Activated CD4-positive, alpha-beta T cell treated with anti-CD3 and anti-CD28 coated beads, Interleukin-2, amount 50 U/mL, for 1 hour (primary cell): ENCODE measurements around the gene KDELR3.

Experiments
- DNase-seq: peaks from one replicate; pipeline ENCODE4 v3.0.0-alpha.2; 2020

KDELR3 gene

DNA sequence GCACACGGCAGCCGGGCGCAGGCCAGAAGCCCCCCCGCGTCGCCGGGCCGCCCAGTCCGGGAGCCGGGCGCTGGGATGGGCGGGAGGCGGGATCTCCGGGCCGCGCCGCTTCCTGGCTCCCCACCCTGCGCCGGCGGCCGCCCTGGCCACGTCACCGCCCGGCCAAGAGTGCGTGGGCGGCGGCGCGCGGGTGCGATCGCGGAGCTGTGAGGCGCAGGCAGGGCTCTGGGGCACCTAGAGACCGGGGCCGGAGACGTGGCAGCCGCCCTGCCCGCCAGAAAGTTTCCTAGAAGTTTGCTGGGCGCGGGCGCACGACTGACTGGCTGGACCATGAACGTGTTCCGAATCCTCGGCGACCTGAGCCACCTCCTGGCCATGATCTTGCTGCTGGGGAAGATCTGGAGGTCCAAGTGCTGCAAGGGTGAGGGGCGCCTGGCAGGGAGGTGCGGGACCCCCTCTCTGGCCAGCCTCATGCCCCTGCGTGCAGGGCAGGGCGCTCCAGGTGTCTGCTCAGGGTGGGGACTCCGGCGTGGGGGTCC, at the start of gene KDELR3:
KDELR3 (plus strand) TSS at position 193 of the 539 bp plus-strand sequence; CDS start at position 331, 138 bp downstream.
- peak; percentile 26 for DNase-seq

DNA sequence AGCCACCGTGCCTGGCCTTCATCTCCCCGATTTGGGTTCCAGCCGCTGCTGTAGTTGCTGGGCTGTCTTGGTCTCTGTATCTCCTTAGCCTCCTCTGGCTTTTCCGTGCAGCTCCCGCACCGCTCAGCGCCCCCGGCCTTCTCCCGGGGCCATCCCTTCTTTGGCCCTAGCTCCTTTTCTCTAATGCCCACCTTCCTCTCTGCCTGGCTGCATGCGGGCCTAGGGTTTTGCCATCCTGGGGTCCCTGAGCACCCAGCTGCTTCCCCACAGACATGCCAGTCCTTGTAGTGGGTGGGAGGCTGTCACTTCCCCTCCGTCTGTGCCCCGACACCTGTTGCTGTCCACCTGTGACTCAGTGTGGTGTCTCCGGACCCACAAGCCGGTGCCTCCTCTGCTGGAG, 49.3 kb upstream of the KDELR3 start:
- no peak for DNase-seq

DNA sequence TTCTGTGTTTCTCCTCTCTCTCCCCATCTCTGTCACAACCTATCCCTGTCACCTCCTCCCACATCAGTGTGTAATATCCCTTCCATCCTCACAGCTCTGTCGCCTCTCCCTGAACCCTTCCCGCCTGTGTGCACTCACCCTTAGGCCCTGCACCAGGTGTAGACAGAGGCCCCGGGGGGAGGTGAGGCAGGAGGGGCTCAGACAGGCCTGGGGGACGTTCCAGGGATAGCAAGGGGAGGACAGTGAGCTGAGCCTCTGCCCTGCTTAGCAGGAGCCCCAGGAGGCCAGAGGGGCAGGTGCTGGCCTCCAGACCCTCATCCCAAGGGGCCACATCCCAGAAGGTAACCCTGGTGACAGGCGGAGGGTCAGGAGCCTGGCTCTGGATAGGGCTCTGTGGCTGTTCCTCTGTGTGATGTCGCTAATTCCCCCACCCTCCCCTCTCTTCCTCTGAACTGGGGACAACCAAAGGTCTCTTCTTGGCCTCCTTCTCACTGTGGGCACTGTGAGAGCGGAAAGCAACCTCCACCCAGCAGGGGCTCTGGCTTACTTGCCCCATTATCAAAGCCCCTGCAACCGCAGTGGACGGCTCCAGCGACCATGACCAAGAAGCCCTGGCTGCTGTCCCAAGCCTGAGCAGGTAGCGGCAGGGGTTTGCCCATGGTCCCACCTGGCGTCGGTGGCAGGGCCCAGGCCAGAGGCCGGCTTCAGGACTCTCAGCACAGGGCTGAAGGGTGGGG, 48.6 kb upstream of the KDELR3 start:
- no peak for DNase-seq

DNA sequence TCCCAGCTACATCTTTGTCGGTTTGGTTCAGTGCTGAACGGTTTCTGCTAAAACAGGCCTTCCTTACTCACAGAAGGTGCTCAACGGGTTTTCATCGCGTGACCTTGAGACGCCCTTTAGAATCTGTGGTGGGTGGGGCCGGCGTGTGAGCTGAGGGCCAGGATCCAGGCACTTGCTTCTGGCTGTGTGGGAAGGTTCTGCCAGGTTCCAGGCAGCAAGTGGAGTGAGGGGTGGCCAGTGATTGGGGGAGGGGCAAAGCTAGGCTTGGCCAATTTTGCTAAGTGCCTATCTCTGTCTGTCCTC, 48.1 kb upstream of the KDELR3 start:
- DNase-seq, result no peak

DNA sequence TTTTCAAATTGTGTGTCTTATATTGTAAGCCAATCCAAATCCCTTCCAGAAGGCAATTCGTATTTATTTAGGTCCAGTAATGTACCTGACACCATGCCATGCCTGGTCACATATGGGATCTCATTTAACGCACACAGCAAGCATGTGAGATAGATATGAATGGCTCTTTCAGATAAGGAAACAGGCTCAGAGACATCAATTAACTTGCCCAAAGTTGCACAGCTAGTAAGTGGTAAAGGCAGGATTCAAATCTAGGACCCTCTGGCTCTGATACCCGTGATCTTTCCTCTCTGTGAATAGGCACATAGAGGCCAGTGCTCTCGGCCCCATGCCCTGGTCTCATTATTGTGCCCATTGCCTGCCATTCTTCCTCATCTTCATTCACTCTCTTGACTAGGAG, 47.2 kb upstream of the KDELR3 start:
- DNase-seq, result no peak

DNA sequence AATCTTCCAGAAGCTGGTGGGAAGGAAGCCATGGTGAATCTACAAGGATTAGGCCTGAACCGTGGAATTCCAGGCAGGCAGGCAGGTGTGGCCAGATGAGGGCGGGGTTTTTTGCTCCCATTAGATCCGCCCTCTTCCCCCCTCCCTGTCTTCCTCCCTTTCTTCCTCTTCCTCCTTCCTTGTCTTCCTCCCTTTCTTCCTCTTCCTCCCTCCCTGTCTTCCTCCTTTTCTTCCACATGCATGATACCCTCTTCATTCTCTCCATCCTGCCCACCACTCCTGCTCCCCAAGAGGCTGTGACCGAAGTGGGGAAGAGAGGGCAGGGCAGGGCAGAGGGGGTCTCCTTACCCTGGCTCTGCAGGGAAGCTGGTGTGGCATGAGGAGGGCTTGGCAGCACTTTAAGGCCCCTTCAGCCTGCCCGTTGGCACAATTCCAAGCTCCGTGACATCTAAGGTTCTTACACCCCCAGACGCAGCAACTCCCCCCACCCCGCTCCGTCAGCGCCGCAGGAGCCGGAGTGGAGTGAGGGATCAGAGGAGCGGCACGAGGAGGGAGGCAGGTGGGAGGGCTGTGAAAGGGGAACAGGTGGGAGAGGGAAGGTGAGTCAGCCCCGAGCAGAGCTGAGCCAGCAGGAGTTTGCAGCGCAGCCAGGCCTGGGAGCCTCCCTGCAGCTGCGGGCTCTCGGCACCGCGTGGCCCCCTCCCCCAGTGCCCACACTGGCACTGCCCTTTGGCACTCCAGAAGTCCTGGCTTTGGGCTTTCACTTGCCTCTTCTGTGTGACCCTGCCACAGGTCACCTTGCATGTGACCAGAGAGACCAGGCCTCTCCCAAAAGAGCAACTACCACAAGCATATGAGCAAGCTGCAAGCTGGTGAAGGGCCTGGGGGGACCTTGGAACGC, 45.0 kb upstream of the KDELR3 start:
- DNase-seq, result no peak

DNA sequence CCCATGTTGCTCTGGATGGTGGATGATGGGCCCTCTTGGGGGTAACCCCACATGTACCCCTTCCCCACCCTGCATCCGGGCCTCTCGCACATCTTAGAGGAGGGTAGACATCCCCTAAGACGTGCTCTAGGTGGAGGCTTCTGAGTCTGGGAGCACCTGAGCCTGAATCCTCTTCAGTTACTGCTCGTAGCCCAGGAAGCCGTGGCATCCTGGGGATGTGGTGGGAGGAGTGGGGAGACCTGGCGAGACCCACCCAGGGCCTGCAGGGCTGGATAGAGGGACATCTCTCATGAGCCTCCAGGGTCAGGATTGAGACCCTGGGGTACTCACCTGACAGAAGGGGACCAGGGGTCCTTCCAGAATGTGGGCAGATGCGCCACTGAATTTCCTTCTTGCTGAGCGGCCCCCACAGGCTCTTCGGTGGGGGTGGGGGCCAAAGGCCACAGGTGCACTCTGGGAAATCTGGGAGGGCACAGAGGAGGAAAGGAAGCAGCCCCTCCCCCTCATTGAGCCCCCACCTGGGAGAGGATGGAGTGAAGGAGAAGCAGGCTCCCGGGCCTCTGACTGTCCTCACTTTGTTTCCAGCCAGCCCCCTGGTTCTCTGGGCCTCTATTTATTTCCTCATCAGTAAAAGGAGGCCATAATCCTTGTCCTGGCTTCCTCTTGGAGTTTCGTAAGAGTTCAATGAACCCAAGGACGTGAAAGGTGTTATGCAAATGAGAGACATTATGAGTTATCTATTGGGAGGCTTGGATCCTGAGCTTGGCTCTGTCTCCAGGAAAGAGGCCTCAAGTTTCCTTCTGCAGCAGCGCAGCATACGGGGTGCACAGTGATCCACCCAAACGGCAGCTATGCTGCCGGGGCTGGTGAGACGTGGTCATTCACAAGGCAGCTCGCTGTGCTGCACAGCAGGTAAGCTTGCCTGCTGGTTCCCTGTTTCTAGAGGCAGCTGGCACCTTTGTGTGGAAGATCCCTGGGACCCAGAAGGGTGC, 44.1 kb upstream of the KDELR3 start:
- DNase-seq, result no peak

DNA sequence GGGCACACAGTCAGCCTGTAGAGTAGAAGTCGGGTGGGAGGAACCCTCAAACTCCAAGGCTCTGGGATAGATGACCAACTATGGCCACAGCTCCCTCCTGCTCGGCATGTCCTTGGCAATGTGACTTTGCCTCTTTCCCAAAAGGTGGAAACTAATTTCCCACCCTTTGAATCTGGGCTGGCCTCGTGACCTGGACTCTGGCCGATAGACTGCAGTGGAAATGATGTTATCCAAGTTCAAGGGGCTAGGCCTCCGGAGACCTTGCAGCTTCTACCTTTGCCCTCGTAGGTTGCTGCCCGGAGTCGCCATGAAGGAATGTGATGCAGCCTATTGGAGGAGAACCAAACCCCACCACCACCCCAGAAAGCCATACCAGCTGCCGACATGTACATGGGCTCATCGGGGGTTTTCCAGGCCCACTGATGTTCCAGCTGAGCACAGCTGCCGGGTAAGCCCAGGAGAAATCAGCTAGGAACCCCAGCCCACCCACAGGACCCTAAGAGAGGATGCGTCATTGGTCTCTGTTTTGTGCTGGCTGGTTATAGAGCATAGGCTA, 43.3 kb upstream of the KDELR3 start:
- DNase-seq, result no peak

DNA sequence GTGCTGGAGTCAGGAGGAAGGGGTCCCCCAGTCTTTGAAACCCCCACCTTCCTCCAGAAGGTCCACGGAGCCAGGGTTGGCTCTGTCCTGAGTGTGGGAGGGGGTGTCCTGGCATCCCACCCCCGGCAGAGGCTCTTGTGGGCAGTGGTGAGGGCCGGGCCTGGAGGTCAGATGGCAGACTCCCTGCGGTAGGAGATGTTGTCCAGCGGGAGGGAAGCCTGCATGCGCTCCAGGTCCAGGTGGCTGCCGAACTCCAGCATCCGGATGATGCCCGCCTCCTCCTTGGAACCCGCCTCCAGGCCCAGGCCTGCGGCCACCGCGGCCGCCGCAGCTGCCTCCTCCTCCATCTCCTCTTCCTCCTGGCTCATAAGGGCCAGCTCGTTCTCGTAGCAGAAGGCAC, 41.3 kb upstream of the KDELR3 start:
- no peak for DNase-seq

DNA sequence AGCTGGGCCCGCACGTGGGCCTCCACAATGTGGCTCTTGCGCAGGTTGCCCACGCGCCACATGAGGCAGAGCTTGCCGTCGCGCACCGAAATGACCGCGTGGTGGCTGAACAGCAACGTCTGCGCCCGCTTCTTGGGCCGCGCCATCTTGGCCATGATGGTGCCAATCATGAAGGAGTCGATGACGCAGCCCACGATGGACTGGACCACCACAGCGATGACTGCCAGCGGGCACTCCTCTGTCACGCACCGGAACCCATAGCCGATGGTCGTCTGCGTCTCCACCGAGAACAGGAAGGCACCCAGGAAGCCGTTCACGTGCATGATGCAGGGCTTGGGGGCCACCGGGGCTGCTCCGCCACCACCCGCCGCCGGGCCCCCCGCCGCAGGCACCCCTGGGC, 40.4 kb upstream of the KDELR3 start:
- no peak for DNase-seq

DNA sequence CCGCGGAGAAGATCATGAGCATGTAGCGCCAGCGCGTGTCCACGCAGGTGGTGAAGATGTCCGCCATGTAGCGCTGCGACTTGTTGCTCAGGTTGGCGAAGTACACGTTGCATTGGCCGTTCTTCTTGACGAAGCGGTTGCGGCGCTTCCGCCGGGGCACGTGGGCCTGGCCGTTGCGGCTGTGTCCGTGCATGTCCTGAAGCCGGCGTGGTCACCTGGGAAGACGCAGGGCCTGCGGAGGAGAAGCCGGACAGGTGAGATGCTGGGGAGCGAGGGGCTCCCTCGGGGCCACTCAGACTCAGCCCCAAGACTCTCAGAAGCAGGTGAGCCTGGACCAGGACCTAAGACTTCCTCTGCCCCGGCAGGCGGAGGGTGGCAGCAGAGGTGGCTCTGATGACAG, 40.0 kb upstream of the KDELR3 start:
- no peak for DNase-seq

DNA sequence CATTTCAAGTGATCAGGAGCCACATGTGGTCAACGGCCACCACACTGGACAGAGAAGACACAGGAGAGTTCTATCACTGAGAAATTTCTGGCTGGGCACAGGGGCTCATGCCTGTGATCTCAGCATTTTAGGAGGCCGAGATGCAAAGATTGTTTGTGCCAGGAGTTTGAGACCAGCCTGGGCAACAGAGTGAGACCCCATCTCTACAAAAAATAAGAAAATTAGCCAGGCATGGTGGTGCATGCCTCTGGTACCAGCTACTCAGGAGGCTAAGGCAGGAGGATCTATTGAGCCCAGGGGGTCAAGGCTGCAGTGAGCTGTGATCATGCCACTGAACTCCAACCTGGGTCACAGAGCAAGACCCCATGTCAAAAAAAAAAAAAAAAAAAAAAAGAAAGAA, 39.2 kb upstream of the KDELR3 start:
- DNase-seq, result no peak

DNA sequence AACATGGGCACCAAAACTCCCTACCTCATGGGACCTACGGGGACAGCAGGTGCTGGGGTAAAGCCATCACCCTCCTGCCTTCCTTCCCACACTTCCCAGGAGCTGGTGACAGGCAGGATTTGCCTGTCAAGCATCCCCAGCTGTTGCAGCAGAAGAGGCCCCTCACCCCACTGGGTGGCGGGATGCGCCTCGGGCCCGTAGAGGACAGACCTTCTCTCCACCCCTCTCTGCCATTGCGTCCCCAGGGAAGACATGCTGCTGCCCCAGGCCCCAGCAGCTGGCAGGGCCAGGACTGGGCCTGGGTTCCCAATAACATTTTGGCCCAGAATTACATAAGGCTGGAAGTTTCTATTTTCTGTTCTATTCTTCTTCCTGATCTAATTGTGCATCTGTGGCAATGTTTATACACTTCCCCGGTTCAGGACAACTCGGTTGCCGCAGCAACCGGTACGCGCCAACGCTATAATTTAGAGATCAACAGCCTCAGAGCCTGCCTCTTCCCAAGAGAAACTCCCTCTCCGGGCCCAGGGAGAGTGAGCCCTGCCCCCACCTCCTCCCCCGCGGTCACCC, 38.3 kb upstream of the KDELR3 start:
- no peak for DNase-seq

DNA sequence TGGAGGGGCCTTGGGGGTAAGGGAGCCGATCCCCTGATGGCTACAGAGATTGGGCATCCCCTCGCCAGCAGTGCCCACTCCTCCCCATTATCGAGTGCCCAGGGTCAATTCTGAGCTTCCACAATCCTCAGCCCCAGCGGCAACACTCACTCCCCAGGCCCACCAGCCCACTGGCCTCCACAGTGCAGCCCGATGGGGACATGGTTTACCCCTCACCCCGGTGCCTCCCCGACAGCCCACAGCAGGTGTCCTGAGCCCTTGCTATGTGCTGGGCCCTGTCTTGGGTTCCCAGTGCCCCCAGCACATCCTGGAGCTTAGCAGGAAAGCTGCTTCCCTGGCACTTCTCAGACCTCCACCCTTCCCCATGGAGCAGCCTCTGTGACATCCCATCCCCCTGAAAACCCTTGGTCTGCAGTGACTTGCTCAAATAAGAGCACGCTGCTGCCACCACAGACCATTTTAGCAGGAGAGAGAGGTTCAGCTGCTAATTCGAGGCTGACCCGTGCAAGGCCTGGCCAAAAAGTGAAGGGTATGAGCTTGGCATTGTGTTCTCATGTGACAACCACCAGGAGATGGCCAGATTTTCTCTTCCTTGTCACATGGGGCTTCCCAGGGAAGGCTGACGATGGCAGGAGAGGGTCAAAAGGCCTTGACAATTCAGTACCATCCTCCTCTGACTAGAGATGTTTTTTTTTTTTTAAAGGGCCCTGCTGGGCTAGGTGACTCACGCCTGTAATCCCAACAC, 36.5 kb upstream of the KDELR3 start:
- no peak for DNase-seq

DNA sequence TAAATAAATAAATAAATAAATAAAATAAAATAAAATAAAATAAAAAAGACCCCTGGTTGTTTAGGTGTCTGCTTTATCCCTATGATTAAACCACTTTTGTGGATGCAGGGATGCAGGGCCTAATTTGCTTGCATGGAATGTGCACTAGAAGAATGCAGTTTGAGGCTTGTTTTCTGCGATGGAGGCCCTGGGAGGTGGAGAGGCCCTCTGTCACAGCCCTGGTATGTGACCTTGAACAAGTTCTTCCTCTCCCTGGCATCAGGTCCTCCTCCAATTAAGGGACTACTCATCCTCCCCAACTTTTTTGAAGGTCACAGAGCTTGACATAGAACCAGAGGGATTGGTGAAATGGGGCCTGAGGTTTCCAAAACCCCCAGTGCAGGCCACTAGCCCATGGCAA, 35.6 kb upstream of the KDELR3 start:
- DNase-seq, result no peak

DNA sequence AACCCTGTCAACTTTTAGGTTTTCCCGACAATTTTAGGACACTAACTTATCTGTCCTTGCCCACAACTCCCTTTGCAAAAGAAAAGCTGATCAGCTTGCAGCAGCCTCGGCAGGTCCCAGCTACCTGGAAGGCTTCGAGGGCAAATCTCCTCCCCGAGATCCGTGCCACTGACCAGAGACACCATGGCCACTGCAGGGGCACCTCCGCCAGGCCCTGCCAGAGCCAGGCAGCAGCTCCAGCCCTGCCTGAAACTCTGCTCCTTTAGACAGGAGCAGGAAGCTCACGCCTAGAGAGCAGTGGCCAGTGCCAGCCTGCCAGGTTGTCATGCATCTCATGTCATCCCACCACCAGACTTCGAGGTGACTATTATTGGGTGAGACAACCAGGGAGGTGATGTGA, 34.0 kb upstream of the KDELR3 start:
- DNase-seq, result no peak

DNA sequence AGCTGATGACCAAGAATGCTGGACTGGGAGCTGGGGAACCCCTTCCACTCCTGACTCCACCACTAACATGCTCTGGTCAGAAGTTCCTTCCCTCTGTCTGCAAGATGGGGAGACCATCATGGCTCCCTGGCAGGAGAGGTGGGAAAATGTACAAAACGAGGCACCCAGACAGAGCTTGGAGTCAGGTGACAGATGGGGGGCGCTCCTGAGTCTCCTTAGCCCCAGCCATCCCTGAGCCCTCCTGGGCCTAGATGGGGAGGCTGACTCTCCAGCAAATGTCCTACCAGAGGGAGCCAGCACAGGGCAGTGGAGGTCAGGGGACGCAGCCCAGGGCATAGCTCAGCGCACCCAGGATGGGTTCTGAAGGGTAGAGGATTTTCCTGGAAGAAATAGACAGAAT, 32.9 kb upstream of the KDELR3 start:
- DNase-seq, result no peak

DNA sequence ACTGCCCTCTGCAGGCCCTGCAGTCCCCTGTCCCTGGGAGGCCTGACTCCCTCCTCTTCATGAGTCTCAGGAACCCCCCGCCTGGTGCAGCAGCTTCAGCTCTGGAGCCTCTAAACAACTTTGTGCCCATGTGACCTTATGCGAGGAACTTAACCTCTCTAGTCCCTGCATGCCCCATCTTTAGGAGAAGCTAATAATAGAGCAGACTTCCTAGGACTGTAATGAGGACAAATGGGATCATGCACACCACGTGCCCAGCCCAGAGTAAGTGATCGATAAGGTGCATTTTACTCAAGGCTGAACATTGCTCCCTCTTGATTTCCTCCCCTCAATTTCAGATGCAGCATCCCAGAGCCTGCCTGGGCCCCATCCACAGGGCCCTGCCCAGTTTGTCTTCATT, 31.9 kb upstream of the KDELR3 start:
- DNase-seq, result no peak

DNA sequence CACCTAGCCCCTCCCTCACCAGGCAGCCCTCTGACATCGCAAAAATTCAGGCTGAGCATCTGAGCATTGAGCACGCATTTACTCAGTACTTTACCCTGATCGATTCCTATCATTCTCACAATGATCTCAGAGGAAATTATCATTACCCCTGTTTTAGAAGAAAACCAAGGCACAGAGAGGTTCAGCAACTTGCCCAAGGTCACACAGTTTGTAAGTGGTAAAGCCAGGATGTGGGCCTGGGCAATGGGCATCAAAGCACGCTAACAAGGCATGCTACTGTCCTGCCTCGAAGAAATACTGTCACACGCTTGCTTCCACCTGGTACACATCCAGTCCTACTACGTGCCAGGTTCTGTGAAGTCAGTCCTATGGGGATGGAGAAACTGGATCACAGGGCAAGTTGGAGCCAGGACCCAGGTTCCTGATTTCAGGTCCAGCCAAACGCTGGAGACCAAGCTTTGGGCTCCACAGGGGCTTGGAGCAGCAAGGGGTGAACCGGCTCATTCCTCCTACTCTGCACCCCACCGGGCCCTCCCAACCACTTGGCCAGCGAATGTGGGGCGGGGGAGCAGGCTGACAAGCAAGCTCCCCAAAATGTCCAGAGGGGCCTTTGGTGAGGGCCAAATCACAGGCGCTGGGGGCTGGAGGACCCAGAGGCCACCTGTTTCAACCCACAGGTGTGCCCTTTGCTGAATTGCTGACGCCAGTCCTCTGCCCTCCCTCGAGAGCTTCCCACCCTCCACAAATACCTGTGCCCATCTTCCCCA, 31.1 kb upstream of the KDELR3 start:
- DNase-seq, result no peak

DNA sequence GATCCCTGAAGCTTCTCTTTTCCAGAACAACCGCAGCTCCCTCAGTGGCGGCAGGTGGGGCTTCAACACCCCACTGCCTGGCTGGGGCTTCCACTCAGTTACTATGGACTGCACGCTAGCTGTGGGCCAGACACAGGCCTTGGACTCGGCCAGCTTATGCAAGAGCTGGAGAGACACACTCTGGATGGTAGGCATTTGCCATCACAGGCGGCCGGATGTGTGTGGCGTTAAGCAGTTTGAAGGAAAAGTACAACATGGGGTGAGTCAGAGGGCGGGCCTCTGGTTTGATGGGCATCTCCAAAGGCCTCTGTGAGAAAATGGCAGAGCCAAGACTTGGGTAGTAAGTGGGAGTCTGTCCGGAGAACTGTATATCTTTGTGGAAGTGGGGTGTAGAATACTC, 30.5 kb upstream of the KDELR3 start:
- no peak for DNase-seq
